WTC11 (cell line): Measurements from ENCODE around the gene SLC1A7.

Experiments
- CTCF ChIP-seq: fragments of 200-600 bp; IDR thresholded peaks from 2 replicates; pipeline ENCODE4 v1.8.0; 2022; ENCODE audit warnings: antibody characterized with exemption
- E2F1 ChIP-seq: sonication (generic); formaldehyde crosslinking; IDR thresholded peaks from 2 replicates; pipeline ENCODE4 v1.8.0; 2022; ENCODE audit warnings: mild to moderate bottlenecking, missing genetic modification reagents
- E2F4 ChIP-seq: sonication (generic); formaldehyde crosslinking; IDR thresholded peaks from 2 replicates; pipeline ENCODE4 v1.8.1; 2022; ENCODE audit warnings: low read depth, mild to moderate bottlenecking, moderate library complexity, missing genetic modification reagents, borderline replicate concordance
- ELF4 ChIP-seq: sonication (generic); formaldehyde crosslinking; IDR thresholded peaks from 2 replicates; pipeline ENCODE4 v1.8.1; 2022; ENCODE audit warnings: low read depth, mild to moderate bottlenecking, moderate library complexity, missing genetic modification reagents
- ETV6 ChIP-seq: sonication (generic); formaldehyde crosslinking; IDR thresholded peaks from 2 replicates; pipeline ENCODE4 v1.8.1; 2022; ENCODE audit warnings: mild to moderate bottlenecking, missing genetic modification reagents
- FOXP4 ChIP-seq: sonication (generic); formaldehyde crosslinking; IDR thresholded peaks from 2 replicates; pipeline ENCODE4 v1.8.0; 2022; ENCODE audit warnings: mild to moderate bottlenecking, missing genetic modification reagents
- GRHL2 ChIP-seq: fragments of 250-450 bp; sonication (Bioruptor Pico); IDR thresholded peaks from 2 replicates; pipeline ENCODE4 v1.8.0; 2022; ENCODE audit warnings: mild to moderate bottlenecking, moderate library complexity; ENCODE audit not compliant: insufficient replicate concordance, severe bottlenecking
- MAX ChIP-seq: sonication (generic); formaldehyde crosslinking; IDR thresholded peaks from 2 replicates; pipeline ENCODE4 v1.8.0; 2022; ENCODE audit warnings: mild to moderate bottlenecking, missing genetic modification reagents
- MYBL2 ChIP-seq: sonication (generic); formaldehyde crosslinking; IDR thresholded peaks from 2 replicates; pipeline ENCODE4 v1.8.1; 2023; ENCODE audit warnings: mild to moderate bottlenecking, moderate library complexity, missing genetic modification reagents
- NFYB ChIP-seq: sonication (generic); formaldehyde crosslinking; conservative IDR thresholded peaks from 2 replicates; pipeline ENCODE4 v1.8.0; 2022; ENCODE audit warnings: low read depth, missing genetic modification reagents
- SP1 ChIP-seq: sonication (generic); formaldehyde crosslinking; conservative IDR thresholded peaks from 2 replicates; pipeline ENCODE4 v1.8.1; 2022; ENCODE audit warnings: missing genetic modification reagents
- ZMAT4 ChIP-seq: fragments of 250-450 bp; sonication (Bioruptor Pico); IDR thresholded peaks from 2 replicates; pipeline ENCODE4 v1.9.0; 2021; ENCODE audit warnings: mild to moderate bottlenecking
- ZNF219 ChIP-seq: sonication (generic); formaldehyde crosslinking; IDR thresholded peaks from 2 replicates; pipeline ENCODE4 v1.8.0; 2023; ENCODE audit warnings: missing genetic modification reagents, mild to moderate bottlenecking, borderline replicate concordance
- ZNF423 ChIP-seq: fragments of 250-450 bp; sonication (Bioruptor Pico); IDR thresholded peaks from 2 replicates; pipeline ENCODE4 v2.1.2; 2022; ENCODE audit warnings: mild to moderate bottlenecking, moderate library complexity

GRCh38 chr1:53115403-53116306 is 26.8 kb downstream of the SLC1A7 start:
- TF ChIP-seq CTCF, result no peak
- no peak for TF ChIP-seq ETV6 (CRISPR knock-in tag)
- no peak for TF ChIP-seq E2F1
- TF ChIP-seq ZNF219 (CRISPR knock-in tag), result no peak
- no peak for TF ChIP-seq GRHL2 (CRISPR knock-in tag)
- TF ChIP-seq NFYB, result no peak
- TF ChIP-seq ELF4 (CRISPR knock-in tag), result no peak
- TF ChIP-seq MAX (CRISPR knock-in tag), result no peak
- no peak for TF ChIP-seq MYBL2 (CRISPR knock-in tag)
- TF ChIP-seq ZMAT4 (CRISPR knock-in tag), result no peak
- TF ChIP-seq FOXP4 (CRISPR knock-in tag), result no peak
- TF ChIP-seq SP1, result no peak
- no peak for TF ChIP-seq E2F4 (CRISPR knock-in tag)
- no peak for TF ChIP-seq ZNF423 (CRISPR knock-in tag)
